GM08714 (cell line): ENCODE measurements around the gene PIAS4.

Source experiments
- H3K4me3 ChIP-seq: fragments of 200-500 bp; sonication (Bioruptor generic); 2 replicates; pipeline ENCODE4 v1.5.1; 2014; ENCODE audit warnings: mild to moderate bottlenecking, low read length, inconsistent platforms
- ZNF274 ChIP-seq: IDR thresholded peaks from 2 replicates; pipeline ENCODE4 v1.6.1; 2012; ENCODE audit warnings: mild to moderate bottlenecking, low read depth, low read length

PIAS4 gene

DNA sequence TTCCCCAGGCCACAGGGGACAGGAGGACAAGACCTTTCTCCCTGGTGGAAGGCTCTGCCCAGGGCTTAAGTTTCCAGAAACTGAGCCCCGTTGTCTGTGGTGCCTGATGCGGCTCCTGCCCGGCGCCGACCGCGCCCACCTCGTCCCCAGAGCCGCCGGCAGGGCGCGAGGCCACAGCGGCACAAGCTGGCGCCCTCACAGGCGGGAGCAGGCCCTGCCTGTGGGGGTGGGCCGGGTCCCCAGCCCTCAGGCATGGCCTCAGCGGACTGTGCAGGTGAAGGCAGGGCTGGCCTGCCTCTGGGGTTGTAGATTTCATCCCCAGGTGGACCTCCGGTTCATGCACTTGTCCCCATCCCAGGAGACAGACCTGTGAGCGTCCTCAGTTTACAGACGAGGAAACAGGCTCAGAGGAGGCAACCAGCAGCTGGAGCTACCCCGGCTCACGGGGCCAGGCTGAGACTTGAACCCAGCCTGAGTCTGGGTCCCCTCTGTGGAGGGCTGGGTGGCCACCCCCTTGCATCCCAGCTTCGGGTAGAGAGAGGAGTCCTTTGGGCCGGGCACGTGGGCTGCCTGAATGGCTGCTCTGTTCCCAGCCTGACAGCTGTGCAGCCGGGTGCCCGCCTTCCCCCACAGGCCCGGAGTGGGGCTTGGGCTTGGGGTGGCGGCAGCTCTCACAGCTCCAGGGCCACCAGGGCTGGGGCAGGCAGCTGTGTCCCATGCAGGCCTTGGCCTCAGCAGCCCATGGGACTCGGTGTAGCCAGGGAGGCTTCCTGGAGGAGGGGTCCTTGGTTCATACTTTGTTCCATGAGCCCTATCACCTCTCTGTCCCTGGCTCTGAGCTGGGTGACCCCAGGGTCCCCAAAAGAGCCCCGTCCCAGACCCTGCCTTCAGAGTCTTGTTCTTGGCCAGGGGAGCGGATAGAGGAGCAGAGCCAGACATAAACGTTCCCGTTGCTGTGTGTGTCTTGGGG lies 26.8 kb downstream of the PIAS4 start:
- no peak for TF ChIP-seq ZNF274
- no peak overlapping the region for H3K4me3 ChIP-seq

DNA sequence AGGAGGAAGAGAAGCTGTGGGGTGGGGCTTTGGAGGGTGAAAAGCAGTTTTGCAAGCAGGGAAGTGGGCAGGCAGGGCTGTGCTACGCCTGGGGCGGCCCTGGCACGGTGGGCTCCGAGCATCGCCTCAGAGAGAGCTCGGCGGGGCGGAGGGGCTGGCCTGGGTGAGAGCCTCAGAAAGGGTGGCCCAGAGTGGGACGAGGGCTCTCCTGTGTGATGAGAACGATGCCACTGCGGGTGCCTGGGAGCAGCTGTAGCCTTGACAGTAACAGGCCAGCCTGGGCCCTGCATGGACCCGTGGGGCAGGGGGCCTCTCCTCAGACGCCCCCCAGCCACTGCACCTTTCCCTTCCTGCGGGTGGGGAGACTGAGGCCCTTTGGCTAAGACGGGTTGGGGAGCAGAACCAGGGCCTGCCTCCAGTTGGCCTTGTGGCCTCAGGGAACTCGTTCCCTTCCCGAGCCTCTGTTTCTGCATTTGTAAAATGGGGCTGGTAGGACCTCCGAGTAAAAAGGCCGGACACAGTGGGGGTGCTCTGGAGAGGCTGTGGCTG lies 27.6 kb downstream of the PIAS4 start:
- no peak for TF ChIP-seq ZNF274

DNA sequence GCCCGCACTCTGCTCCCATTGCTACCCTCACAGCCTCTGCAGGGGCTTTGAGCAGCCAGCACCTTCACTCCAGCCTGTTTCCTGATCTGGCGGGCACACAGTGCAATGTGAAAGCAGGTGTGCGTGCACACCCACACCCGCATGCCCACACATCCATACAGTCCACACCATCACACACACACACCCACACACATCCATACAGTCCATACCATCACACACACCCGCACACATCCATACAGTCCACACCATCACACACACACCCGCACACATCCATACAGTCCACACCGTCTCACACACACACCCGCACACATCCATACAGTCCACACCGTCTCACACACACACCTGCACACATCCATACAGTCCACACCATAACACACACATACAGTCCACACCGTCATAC lies 28.0 kb downstream of the PIAS4 start:
- no peak for TF ChIP-seq ZNF274
- no peak overlapping the region for H3K4me3 ChIP-seq

More for the DNA sequence above, 27.6 kb downstream of the PIAS4 start:
- H3K4me3 ChIP-seq, result no peak overlapping the region

DNA sequence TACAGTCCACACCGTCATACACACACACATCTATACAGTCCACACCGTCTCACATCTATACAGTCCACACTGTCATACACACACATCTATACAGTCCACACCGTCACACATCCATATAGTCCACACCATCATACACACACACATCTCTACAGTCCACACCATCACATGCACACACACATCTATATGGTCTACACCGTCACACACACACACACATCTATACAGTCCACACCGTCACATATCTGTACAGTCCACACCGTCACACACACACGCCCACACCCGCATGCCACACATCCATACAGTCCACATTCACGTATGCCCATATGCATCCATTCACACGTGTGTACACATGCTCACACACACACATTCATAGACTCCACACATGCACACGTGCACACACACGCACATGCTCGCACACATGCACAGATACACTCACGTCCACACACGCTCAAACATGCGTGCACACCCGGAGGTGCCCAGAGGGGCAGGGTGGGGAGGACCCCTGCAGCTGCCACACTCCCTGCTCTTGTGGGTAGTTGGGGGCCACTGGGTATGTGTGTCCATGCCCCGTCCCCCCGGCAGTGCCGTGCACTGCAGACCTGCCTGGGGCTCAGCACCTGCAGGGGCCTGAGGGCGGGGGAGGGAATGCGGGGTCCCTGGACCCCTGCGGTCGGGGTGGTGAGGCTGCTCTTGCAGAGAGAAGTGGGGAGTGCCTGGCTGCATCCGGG lies 29.2 kb downstream of the PIAS4 start:
- TF ChIP-seq ZNF274, result no peak
- no peak overlapping the region for H3K4me3 ChIP-seq

GRCh38 chr19:4037301-4037949 lies 29.9 kb downstream of the PIAS4 start:
- H3K4me3 ChIP-seq, result no peak overlapping the region
- TF ChIP-seq ZNF274, result no peak

DNA sequence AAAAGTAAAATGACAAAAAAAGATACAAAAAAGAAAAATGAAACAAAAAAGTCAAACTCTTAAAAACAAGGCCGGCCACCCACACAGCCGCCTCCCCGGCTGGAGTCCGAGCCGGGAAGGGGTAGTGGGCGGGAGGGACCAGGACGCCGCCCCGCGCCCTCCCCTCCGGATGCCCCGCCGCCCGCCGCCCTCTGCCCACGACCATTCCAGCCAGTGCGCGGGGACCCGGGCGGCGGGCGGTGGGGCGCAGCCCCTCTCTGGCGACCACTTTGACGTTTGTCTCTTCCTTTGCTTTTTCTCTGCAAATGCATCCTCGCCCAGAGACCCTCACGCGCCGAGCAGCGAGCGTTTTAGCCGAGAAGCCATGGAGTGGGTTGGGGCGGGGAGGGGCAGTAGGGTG lies 30.5 kb downstream of the PIAS4 start:
- TF ChIP-seq ZNF274, result no peak
- H3K4me3 ChIP-seq, result no peak overlapping the region

- no peak for TF ChIP-seq ZNF274
- H3K4me3 ChIP-seq, result no peak overlapping the region
Measured at GRCh38 chr19:4038661-4039423, 31.3 kb downstream of the PIAS4 start.

DNA sequence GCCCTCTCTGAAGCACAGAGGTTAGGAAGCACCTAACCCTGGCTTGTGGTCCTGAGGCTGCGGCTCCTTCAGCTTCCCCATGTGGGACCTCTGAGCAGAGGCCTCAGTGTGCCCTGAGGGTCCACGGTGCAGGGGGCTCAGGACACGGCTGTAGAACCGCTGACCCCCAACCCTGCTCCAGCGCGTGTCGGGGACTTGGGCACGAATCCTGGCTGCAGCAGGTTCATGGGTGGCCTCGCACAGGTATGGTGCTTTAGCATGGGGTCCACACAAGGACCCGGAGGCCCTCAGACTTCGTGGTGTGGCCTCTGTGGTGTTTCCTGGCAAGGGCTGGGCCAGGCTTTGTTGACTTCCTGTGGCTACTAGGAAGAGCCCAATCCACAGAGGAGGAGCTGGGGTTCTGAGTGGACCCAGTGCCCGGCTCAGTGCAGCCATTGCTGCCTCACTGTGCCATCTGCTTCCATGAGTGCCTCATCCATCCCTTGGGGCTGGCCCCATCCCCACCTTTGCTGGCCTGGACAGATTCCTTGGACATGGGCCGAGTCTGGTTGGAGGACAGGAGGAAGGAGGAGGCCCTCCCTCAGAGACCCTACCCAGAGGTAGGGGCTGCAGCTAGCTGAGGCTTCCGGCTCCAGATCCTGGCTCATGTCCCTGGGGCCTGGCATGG lies 34.7 kb downstream of the PIAS4 start:
- no peak for TF ChIP-seq ZNF274
- no peak overlapping the region for H3K4me3 ChIP-seq

DNA sequence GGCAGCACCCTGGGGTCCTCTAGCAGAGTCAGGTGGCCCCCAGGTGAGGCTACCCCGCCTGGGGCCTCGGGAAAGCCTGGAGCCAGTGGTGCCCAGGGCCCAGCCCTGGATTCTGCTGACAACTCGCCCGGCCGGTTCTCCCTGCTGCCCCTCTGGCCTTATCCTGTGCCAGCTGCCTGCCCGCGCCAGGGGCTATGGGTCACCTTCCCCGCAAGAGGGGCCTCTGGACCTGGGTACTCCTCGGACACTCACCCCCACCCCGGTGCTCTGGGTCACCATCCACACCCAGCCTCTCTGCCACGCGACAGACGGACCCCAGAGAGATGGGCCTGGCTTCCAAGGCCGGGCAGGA lies 35.2 kb downstream of the PIAS4 start:
- no peak for TF ChIP-seq ZNF274
- H3K4me3 ChIP-seq, result no peak overlapping the region

- H3K4me3 ChIP-seq, result no peak overlapping the region
- no peak for TF ChIP-seq ZNF274
Measured at GRCh38 chr19:4043401-4043800, 35.9 kb downstream of the PIAS4 start.

- no peak for TF ChIP-seq ZNF274
- no peak overlapping the region for H3K4me3 ChIP-seq
Measured at GRCh38 chr19:4043966-4044715, 36.6 kb downstream of the PIAS4 start.

DNA sequence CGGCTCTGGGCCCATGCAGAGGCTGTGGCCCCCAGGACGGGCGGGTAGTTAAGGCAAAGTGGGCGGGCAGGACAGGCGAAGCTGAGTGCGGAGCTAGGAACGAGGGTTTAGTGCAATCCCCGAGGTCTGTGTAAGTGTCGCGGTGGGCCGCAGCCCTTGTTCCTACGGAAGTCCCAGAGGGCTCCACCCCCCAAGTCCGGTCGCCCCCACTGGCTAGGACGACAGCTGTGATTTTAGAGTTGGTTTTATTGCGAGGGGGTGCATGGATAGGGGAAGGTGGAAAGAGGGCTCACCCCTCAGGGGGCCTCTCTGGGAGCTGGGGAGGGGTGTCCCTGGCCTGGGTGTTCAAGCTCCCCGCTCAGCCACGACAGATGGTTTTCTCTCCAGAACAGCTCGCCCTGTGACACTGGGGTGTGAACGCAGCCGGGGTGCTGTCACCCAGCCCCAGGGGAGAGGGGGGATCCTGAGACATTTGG lies 37.5 kb downstream of the PIAS4 start:
- no peak overlapping the region for H3K4me3 ChIP-seq
- TF ChIP-seq ZNF274, result no peak
